K562 (cell line): Measurements from ENCODE around the gene NMT1. TPM values are rescaled to one million over a fixed set of nuclear protein-coding genes. Genes with fewer than 3 reads are reported as not detected.

Experiments
- ARID3B ChIP-seq: fragments of 250-450 bp; sonication (Bioruptor Pico); IDR thresholded peaks from 2 replicates; pipeline ENCODE4 v1.4.0; 2020; ENCODE audit warnings: borderline replicate concordance
- BCOR ChIP-seq: fragments of 450-650 bp; IDR thresholded peaks from 2 replicates; pipeline ENCODE4 v1.6.1; 2016
- CEBPG ChIP-seq, 3 experiments: fragments of 200-800 bp in 1 of 3; sonication (Bioruptor generic) in 1 of 3; sonication (generic) in 1 of 3; formaldehyde crosslinking in 1 of 3; IDR thresholded peaks in 2 of 3; conservative IDR thresholded peaks in 1 of 3; 2 replicates each; pipeline versions ENCODE4 v1.6.1 to v1.8.0; 2016 to 2022; ENCODE audit warnings: missing compliant biosample characterization in 2 of 3, missing genetic modification characterization in 2 of 3, mild to moderate bottlenecking in 1 of 3, missing genetic modification reagents in 1 of 3
- CTCFL ChIP-seq: IDR thresholded peaks from 2 replicates; pipeline ENCODE4 v1.6.1; 2011; ENCODE audit warnings: borderline replicate concordance, low read depth, mild to moderate bottlenecking, moderate library complexity, low read length; ENCODE audit not compliant: insufficient read depth, poor library complexity, severe bottlenecking
- EHMT2 ChIP-seq: fragments of 450-650 bp; IDR thresholded peaks from 2 replicates; pipeline ENCODE4 v1.6.1; 2018; ENCODE audit warnings: antibody characterized with exemption
- ESRRA ChIP-seq: fragments of 450-650 bp; IDR thresholded peaks from 2 replicates; pipeline ENCODE4 v1.6.1; 2014; ENCODE audit warnings: low read depth, mild to moderate bottlenecking, moderate library complexity, borderline replicate concordance
- HNRNPL ChIP-seq: fragments of 200-400 bp; formaldehyde crosslinking; IDR thresholded peaks from 2 replicates; pipeline ENCODE4 v1.6.1; 2017; ENCODE audit warnings: low read depth, mild to moderate bottlenecking, low read length
- MNT ChIP-seq, 2 experiments: fragments of 450-650 bp; conservative IDR thresholded peaks; 2 replicates each; pipeline ENCODE4 v1.6.1; 2017; ENCODE audit warnings: mild to moderate bottlenecking in 2 of 2, moderate library complexity in 2 of 2
- PCBP1 ChIP-seq: fragments of 200-400 bp; formaldehyde crosslinking; IDR thresholded peaks from 2 replicates; pipeline ENCODE4 v1.6.1; 2018; ENCODE audit warnings: mild to moderate bottlenecking, low read depth, low read length; ENCODE audit not compliant: poor library complexity, severe bottlenecking
- POLR3G ChIP-seq: IDR thresholded peaks from 2 replicates; pipeline ENCODE4 v1.6.1; 2011; ENCODE audit not compliant: insufficient read length, insufficient replicate concordance; ENCODE audit errors: extremely low read depth
- PREB ChIP-seq: sonication (generic); formaldehyde crosslinking; IDR thresholded peaks from 2 replicates; pipeline ENCODE4 v1.8.1; 2023; ENCODE audit warnings: mild to moderate bottlenecking, missing genetic modification reagents
- RAD21 ChIP-seq, 2 experiments: fragments of 250-450 bp in 1 of 2; fragments of 450-650 bp in 1 of 2; sonication (Bioruptor Pico) in 1 of 2; formaldehyde crosslinking in 1 of 2; IDR thresholded peaks in 1 of 2; conservative IDR thresholded peaks in 1 of 2; 2 replicates each; pipeline versions ENCODE4 v1.4.0 to v1.8.0; 2020 to 2022; ENCODE audit warnings: mild to moderate bottlenecking in 2 of 2, moderate library complexity in 1 of 2
- SMAD2 ChIP-seq: fragments of 150-350 bp; IDR thresholded peaks from 2 replicates; pipeline ENCODE4 v1.6.1; 2014; ENCODE audit warnings: low read depth, mild to moderate bottlenecking, low read length
- ZBTB2 ChIP-seq: fragments of 450-650 bp; IDR thresholded peaks from 2 replicates; pipeline ENCODE4 v1.6.1; 2016; ENCODE audit warnings: antibody characterized with exemption
- ZNF12 ChIP-seq: sonication (generic); formaldehyde crosslinking; IDR thresholded peaks from 2 replicates; pipeline ENCODE4 v1.4.0; 2020; ENCODE audit warnings: mild to moderate bottlenecking, missing genetic modification reagents
- ZNF217 ChIP-seq: sonication (generic); formaldehyde crosslinking; IDR thresholded peaks from 2 replicates; pipeline ENCODE4 v1.8.0; 2022; ENCODE audit warnings: mild to moderate bottlenecking, missing genetic modification reagents
- ZNF24 ChIP-seq: fragments of 450-650 bp; IDR thresholded peaks from 2 replicates; pipeline ENCODE4 v1.6.1; 2016
- polyA plus RNA-seq, 8 experiments: library from polyadenylated mRNA; depleted of rRNA in 4 of 8; stranded (reverse) in 5 of 8; unstranded in 3 of 8; fragments of >200 nt; fragmentation: Nextera tagmentation in 2 of 8; fragmentation: Illumina TruSeq in 1 of 8; extraction: Ambion mirVana in 2 of 8; extraction: Trizol in 1 of 8; gene quantifications; 2 replicates each; pipeline versions ENCODE4 v1.2.1 to v1.2.3, GENCODE V29; 2011 to 2014; ENCODE audit warnings: inconsistent platforms in 1 of 8, missing spikeins in 1 of 8
- total RNA-seq, 7 experiments: library from RNA; depleted of rRNA in 6 of 7; stranded (reverse); fragments of >200 nt in 6 of 7; fragmentation: Illumina TruSeq in 2 of 7; extraction: Trizol in 2 of 7; gene quantifications; 2 replicates each; pipeline versions ENCODE4 v1.2.1 to v1.2.3, GENCODE V29; 2011 to 2021; ENCODE audit warnings: low replicate concordance in 1 of 7

Gene NMT1
- total and polyA plus RNA-seq, 9 of the 15 experiments (the other 6 are each of a cell fraction or from before 2014, with no cell fraction given) = 86.7 to 569 (median 213) TPM

GRCh38 chr17:45131616-45132319 is 70.7 kb downstream of the NMT1 start (continued):
- TF ChIP-seq PREB (no peak), CTCFL (peak; percentile 12), MNT (conservative IDR thresholded peaks at IDR 0.05) (0 out of 4 replicates have a peak, but pooled peaks of 1 of the 2 experiments have one; percentile 28), POLR3G (no peak), RAD21 (CRISPR knock-in tag; conservative IDR thresholded peaks at IDR 0.05 in 1 of 2, IDR thresholded peaks at IDR 0.05 in 1 of 2) (peak; percentile 60 to 80), SMAD2 (no peak), EHMT2 (no peak), ZBTB2 (peak; percentile 65; the same call in 1 of the 2 replicates), PCBP1 (peak; percentile 81), CEBPG (CRISPR knock-in tag; IDR thresholded peaks at IDR 0.05) (no peak), CEBPG (tag; conservative IDR thresholded peaks at IDR 0.05 in 1 of 2, IDR thresholded peaks at IDR 0.05 in 1 of 2) (no peak), ZNF24 (0 out of 2 replicates have a peak, but pooled peaks have one; percentile 10), BCOR (peak; percentile 51; the same call in 1 of the 2 replicates), ZNF217 (no peak), HNRNPL (peak; percentile 88), ESRRA (0 out of 2 replicates have a peak, but pooled peaks have one; percentile 34), ZNF12 (CRISPR knock-in tag) (no peak), ARID3B (no peak)
